ENCODE measurements around the gene SLC10A4. TPM values are rescaled to one million over a fixed set of nuclear protein-coding genes. Genes with fewer than 3 reads are reported as not detected.
"Not testable (repeated sequence)": the region's sequence is repeated elsewhere in the genome, so short reads cannot be mapped to it uniquely, and the experiment has no call there.

Gene SLC10A4
- total RNA-seq, 1 donor from 2014 or later = 6.6 TPM

DNA sequence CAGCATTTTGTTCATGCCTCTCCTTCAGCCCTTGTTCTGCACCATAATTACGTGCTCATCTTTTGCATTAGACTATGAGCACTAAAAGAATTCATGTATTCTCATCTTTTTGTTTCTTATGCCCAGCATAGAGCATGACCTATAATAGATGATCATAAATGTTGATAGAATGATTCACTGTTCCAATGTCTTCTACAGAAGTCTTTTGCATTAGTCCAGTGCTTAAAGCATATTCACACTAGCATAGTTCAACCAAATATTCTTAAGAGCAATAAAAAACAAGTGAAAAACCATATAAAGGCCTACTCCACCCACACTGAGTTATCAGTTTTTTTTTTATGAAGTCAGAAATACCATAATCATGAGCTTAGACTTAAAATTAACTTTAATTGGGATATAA lies 36.5 kb upstream of the SLC10A4 start:
- Histone ChIP-seq H3K4me3 (no peak overlapping the region), H3K4me1 (no peaks in the 10 kb centered on the region), H3K27ac (no peak overlapping the region), H3K9me3 (no peaks in the 10 kb centered on the region), H3K36me3 (no peaks in the 10 kb centered on the region), H3K27me3 (no peaks in the 10 kb centered on the region)
- intact Hi-C loops (cut with DNase I) = no loop called here
- no peak for DNase-seq (ENCODE audit: extremely low spot score in 2 of 2)
- TF ChIP-seq, protein P1, sequence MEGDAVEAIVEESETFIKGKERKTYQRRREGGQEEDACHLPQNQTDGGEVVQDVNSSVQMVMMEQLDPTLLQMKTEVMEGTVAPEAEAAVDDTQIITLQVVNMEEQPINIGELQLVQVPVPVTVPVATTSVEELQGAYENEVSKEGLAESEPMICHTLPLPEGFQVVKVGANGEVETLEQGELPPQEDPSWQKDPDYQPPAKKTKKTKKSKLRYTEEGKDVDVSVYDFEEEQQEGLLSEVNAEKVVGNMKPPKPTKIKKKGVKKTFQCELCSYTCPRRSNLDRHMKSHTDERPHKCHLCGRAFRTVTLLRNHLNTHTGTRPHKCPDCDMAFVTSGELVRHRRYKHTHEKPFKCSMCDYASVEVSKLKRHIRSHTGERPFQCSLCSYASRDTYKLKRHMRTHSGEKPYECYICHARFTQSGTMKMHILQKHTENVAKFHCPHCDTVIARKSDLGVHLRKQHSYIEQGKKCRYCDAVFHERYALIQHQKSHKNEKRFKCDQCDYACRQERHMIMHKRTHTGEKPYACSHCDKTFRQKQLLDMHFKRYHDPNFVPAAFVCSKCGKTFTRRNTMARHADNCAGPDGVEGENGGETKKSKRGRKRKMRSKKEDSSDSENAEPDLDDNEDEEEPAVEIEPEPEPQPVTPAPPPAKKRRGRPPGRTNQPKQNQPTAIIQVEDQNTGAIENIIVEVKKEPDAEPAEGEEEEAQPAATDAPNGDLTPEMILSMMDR (IDR thresholded peaks at IDR 0.05) = no peak
- TF ChIP-seq POLR2AphosphoS5 (IDR thresholded peaks at IDR 0.05; ENCODE audit: insufficient read depth in 1 of 2, low read depth in 1 of 2) (no peak), POLR2A (IDR thresholded peaks at IDR 0.05) (no peak)

DNA sequence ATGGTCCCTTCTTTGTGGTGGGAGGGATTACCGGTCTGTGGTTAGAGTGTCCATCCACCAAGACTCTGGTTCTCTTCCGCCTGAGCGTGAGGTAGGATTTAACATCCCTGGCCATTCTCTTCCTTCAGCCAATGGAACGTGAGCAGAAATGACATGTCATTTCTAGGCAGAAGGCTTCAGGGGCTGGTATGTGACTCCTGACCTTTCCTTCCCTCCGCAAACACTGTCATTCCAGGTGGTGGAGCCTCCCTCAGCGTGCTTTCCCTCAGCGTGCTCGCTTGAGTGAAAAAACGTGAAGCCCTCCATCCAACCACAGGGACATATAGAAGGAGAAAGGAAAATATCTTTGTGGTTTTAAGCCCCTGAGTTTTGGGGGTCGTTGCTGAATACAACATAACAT lies 34.0 kb upstream of the SLC10A4 start:
- H3K4me1 ChIP-seq = no peaks in the 10 kb centered on the region
- H3K27ac ChIP-seq = no peak overlapping the region
- no peaks in the 10 kb centered on the region for H3K9me3 ChIP-seq
- intact Hi-C loops (cut with DNase I) = no loop called here
- DNase-seq (ENCODE audit: extremely low spot score in 2 of 2) = no peak
- no peaks in the 10 kb centered on the region for H3K27me3 ChIP-seq
- TF ChIP-seq, protein P1 (IDR thresholded peaks at IDR 0.05) = no peak
- TF ChIP-seq POLR2AphosphoS5 (IDR thresholded peaks at IDR 0.05; ENCODE audit: insufficient read depth in 1 of 2, low read depth in 1 of 2) (no peak), POLR2A (IDR thresholded peaks at IDR 0.05) (no peak)
- H3K36me3 ChIP-seq = no peaks in the 10 kb centered on the region
- no peak overlapping the region for H3K4me3 ChIP-seq

DNA sequence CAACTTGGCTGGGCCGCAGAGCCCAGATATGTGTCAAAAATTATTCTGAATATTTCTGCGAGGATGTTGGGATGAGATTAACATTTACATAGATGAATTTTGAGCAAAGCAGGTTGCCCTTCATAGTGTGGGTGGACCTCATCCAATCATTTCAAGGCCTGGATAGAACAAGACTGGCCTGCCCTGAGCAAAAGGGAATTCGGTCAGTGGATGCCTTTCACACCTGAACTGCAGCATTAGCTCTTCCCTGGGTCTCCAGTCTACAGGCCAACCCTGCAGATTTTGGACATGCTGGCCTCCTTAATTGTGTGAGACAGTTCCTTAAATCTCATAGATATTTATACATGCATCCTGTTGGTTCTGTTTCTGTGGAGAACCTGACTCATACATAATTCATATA lies 32.4 kb upstream of the SLC10A4 start:
- no peak for TF ChIP-seq POLR2AphosphoS5 (IDR thresholded peaks at IDR 0.05; ENCODE audit: insufficient read depth in 1 of 2, low read depth in 1 of 2)
- TF ChIP-seq, protein P1 (IDR thresholded peaks at IDR 0.05) = no peak
- TF ChIP-seq POLR2A (IDR thresholded peaks at IDR 0.05) = no peak
- intact Hi-C loops (cut with DNase I) = no loop called here
- Histone ChIP-seq H3K27me3 (no peaks in the 10 kb centered on the region), H3K4me3 (no peak overlapping the region), H3K36me3 (no peaks in the 10 kb centered on the region), H3K9me3 (no peaks in the 10 kb centered on the region), H3K27ac (no peak overlapping the region), H3K4me1 (no peaks in the 10 kb centered on the region)
- DNase-seq (ENCODE audit: extremely low spot score in 2 of 2) = no peak

DNA sequence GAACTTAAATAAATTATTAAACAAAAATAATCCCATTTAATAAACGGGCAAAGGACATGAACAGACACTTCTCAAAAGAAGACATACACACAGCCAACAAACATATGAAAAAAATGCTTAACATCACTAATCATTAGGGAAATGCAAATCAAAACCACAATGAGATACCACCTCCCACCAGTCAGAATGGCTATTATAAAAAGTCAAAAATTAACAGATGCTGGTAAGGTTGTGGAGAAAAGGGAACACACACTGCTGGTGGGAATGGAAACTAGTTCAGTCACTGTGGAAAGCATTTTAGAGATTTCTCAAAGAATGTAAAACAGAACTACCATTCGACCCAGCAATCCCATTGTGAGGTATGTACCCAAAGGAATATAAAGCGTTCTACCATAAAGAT lies 31.5 kb upstream of the SLC10A4 start:
- H3K4me3 ChIP-seq; intact Hi-C loops (cut with DNase I); H3K27ac ChIP-seq; H3K27me3 ChIP-seq; DNase-seq (ENCODE audit: extremely low spot score in 2 of 2); H3K9me3 ChIP-seq; H3K36me3 ChIP-seq; H3K4me1 ChIP-seq: not testable (repeated sequence)

DNA sequence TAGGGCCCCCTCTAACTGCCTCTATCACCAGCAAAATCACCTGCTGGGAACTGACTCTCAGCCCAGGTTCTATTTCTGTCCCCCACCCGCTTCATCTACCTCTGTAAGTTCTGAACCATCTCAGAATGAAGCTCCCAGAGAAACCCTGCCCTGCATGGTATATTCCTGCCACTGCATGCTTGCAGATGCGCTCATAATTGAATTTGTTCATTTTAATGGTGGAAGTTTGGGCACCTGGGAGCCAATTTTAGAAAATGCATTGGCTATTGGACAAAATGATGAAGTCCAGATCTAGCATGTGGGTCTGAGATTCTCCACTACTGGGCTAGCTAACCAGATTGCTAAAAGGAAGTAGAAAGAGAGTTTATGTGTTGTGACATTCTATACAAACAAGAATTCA lies 28.6 kb upstream of the SLC10A4 start:
- Histone ChIP-seq H3K4me1 (no peaks in the 10 kb centered on the region), H3K36me3 (no peaks in the 10 kb centered on the region), H3K27ac (no peak overlapping the region), H3K27me3 (no peaks in the 10 kb centered on the region), H3K4me3 (no peak overlapping the region), H3K9me3 (no peaks in the 10 kb centered on the region)
- intact Hi-C loops (cut with DNase I) = no loop called here
- DNase-seq (ENCODE audit: extremely low spot score in 2 of 2) = no peak
- TF ChIP-seq, protein P1 (IDR thresholded peaks at IDR 0.05) = no peak
- TF ChIP-seq POLR2A (IDR thresholded peaks at IDR 0.05) (no peak), POLR2AphosphoS5 (IDR thresholded peaks at IDR 0.05; ENCODE audit: insufficient read depth in 1 of 2, low read depth in 1 of 2) (no peak)

DNA sequence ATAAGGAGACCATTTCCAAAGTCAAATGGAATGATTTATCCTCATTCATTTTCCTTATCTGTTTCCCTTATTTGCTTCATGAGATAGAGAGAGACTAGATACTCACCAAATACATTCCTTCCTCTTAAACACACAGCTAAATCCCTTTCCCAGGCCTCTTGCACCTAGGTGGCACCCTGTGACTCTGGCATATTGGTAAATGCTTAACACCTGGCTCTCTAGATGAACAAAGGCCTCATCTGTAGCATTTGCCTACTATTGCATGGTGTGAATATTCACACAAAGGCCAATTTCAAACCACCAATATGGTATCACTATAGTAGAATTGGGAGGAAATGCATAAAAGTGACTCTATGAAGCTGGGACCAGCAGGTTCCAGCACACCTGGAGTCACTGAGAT lies 22.1 kb upstream of the SLC10A4 start:
- Histone ChIP-seq H3K9me3 (no peaks in the 10 kb centered on the region), H3K4me3 (no peak overlapping the region), H3K27ac (no peak overlapping the region), H3K27me3 (no peaks in the 10 kb centered on the region), H3K36me3 (no peaks in the 10 kb centered on the region), H3K4me1 (no peaks in the 10 kb centered on the region)
- intact Hi-C loops (cut with DNase I) = no loop called here
- DNase-seq (ENCODE audit: extremely low spot score in 2 of 2) = no peak
- TF ChIP-seq, protein P1 (IDR thresholded peaks at IDR 0.05) = no peak
- TF ChIP-seq POLR2AphosphoS5 (IDR thresholded peaks at IDR 0.05; ENCODE audit: insufficient read depth in 1 of 2, low read depth in 1 of 2) (no peak), POLR2A (IDR thresholded peaks at IDR 0.05) (no peak)

Data from vagina (tissue), 2 donors.